Measurements from ENCODE around the gene PAN2. TPM values are rescaled to one million over a fixed set of nuclear protein-coding genes. Genes with fewer than 3 reads are reported as not detected.

PAN2 gene
- total and polyA plus RNA-seq, 10 of the 15 experiments (the other 5 are each of a cell fraction or from before 2014, with no cell fraction given) = 14.4 to 61.8 (median 34.9) TPM

DNA sequence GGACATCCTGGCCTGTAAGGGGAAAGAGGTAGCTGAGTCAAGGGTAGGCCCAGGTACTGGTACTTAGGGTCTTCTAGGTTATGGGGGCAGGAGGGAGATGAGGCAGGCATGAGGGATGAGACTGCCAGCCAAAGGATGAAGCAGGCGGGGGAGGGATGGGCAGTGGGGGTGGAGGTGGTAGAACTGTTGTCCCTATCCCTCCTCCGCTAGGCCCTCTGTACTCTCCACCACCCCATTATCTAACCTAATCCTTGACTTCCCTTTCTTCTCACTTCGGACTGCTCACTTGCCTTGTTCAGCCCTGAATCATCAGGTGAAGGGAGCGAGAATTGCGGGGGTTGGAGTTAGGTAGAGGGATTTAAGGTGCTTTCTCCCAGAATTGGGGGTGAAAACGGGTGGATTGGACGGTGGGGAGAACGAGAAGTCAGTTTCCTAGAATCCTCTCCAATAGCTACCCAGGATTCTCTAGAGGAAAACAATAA, 562 bp downstream of the PAN2 start (continued):
- TF ChIP-seq SP1 (IDR thresholded peaks at IDR 0.05; ENCODE audit: low read depth, low read length) = no peak
- TF ChIP-seq, protein P1, sequence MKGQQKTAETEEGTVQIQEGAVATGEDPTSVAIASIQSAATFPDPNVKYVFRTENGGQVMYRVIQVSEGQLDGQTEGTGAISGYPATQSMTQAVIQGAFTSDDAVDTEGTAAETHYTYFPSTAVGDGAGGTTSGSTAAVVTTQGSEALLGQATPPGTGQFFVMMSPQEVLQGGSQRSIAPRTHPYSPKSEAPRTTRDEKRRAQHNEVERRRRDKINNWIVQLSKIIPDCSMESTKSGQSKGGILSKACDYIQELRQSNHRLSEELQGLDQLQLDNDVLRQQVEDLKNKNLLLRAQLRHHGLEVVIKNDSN (IDR thresholded peaks at IDR 0.05; ENCODE audit: borderline replicate concordance, extremely low read length, insufficient read depth, low read depth, low read length) = no peak
- no peak for TF ChIP-seq BHLHE40 (IDR thresholded peaks at IDR 0.05; ENCODE audit: borderline replicate concordance in 1 of 2, low read depth in 2 of 2, low read length in 1 of 2)
- peak; percentile 40 for TF ChIP-seq BMI1 (IDR thresholded peaks at IDR 0.05; ENCODE audit: borderline replicate concordance)
- TF ChIP-seq HDGF (IDR thresholded peaks at IDR 0.05) = peak; percentile 47; the same call in 1 of the 2 replicates

DNA sequence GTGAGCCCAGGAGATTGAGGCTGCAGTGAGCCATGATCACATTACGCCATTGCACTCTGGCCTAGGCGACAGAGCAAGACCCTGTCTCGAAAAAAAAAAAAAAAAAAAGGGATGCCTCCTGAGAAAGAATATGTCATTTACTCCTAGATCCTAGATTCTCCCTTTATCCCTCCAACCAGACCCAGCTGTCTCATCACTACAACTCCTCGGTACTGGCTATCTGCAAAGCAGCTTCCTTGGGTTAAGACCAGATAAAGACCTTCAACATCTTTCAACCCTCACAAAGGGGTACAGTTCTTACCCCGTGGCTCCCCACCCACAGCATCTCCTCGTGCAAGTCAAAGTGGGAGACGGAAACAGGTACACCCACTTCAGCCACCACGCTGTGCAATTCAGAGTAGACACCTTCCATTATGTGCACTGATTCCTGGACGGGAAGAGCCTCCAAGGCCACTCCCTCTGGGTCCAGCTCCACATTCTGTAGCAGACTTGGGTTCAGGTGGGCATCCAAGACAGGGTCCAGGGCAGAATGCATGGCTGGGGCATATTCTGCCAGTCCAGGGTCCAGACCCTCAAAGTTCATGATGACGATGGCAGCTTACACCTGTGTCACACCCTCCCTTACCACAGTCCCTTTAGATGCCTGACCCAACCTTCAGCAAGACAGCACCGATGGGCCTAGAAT, 1.1 kb downstream of the PAN2 start:
- Histone ChIP-seq H3K27ac (ENCODE audit: control insufficient read depth, insufficient read depth) (peak overlapping the region; percentile 99), H3K4me3 (peak overlapping the region; percentile 95), H3K9me3 (replicated peaks; ENCODE audit: control insufficient read depth, insufficient read depth, low read length) (no peaks in the 10 kb centered on the region), H2AFZ (ENCODE audit: control insufficient read depth, low read depth, low read length) (no peak overlapping the region), H4K20me1 (ENCODE audit: control insufficient read depth, insufficient read depth) (no peaks in the 10 kb centered on the region), H3K27me3 (replicated peaks in 1 of 2; ENCODE audit: control insufficient read depth in 2 of 2, insufficient read depth in 2 of 2, low read length in 1 of 2) (no peaks in the 10 kb centered on the region), H3K4me2 (ENCODE audit: control insufficient read depth, insufficient read depth) (peak overlapping the region; percentile 94), H3K4me1 (ENCODE audit: control insufficient read depth, insufficient read depth, low read length) (peaks cover 16% of the 10 kb centered on the region), H3K36me3 (ENCODE audit: control insufficient read depth in 2 of 2, insufficient read depth in 2 of 2, low read length in 1 of 2) (no peaks in the 10 kb centered on the region), H3K79me2 (ENCODE audit: control insufficient read depth, insufficient read depth, low read length) (peaks cover 14% of the 10 kb centered on the region), H3K9ac (ENCODE audit: control insufficient read depth, insufficient read depth, low read length) (peak overlapping the region; percentile 99)
- CTCF ChIA-PET = interaction anchor here (0.5 to 1.8 kb wide), 9 partner anchors 17 to 1045 kb away, joined by 3 to 20 read pairs (median 3); partner anchors contain the start of genes CNPY2 and STAT2
- ATAC-seq (peak; percentile 1; the same call in 2 of the 3 replicates), FAIRE-seq (no peak), DNase-seq (ENCODE audit: low read depth, low spot score) (no peak)
- in situ Hi-C loops (cut with MboI) (no loop called here), intact Hi-C loops (cut with micrococcal nuclease; ENCODE audit: unreplicated experiment) (loop anchor here (1.0 to 5.0 kb wide), 2 partner anchors 28 to 130 kb away; partner anchors contain the start of gene STAT2)
- POLR2A ChIA-PET = interaction anchor here (0.5 to 11.4 kb wide), 16 partner anchors 9 to 130 kb away, joined by 3 to 140 read pairs (median 4); partner anchors contain the start of genes ANKRD52, APOF, CNPY2 and STAT2
- BruUV-seq (replicated peaks) = no TSS peak
- RAD21 ChIA-PET (ENCODE audit: unreplicated experiment) = interaction anchor here (0.5 to 2.2 kb wide), 8 partner anchors 17 to 131 kb away, joined by 3 to 18 read pairs (median 4); partner anchors contain the start of genes APOF, CNPY2, STAT2 and TIMELESS
- SMC1A ChIA-PET (ENCODE audit: uncharacterized antibody, unreplicated experiment) = interaction anchor here (0.6 to 1.9 kb wide), 12 partner anchors 8 to 1033 kb away, joined by 3 to 10 read pairs (median 3); partner anchors contain the start of gene STAT2
- WGBS (ENCODE audit: insufficient coverage, insufficient replicate concordance, low lambda C conversion rate, missing lambda C conversion rate) = 87% methylated on average over 10 of the region's 11 CpGs
- TF ChIP-seq FOS (IDR thresholded peaks at IDR 0.05; ENCODE audit: borderline replicate concordance, extremely low read depth, insufficient read length) (no peak), ETV6 (conservative IDR thresholded peaks at IDR 0.05 in 1 of 2, IDR thresholded peaks at IDR 0.05 in 1 of 2; ENCODE audit: borderline replicate concordance in 1 of 2, low read depth in 1 of 2) (no peak), IKZF2 (IDR thresholded peaks at IDR 0.05) (no peak), BACH1 (IDR thresholded peaks at IDR 0.05; ENCODE audit: borderline replicate concordance) (no peak), NR2C2 (IDR thresholded peaks at IDR 0.05; ENCODE audit: borderline replicate concordance, control insufficient read depth, insufficient read length, low read depth) (no peak), EED (IDR thresholded peaks at IDR 0.05; ENCODE audit: low read depth) (no peak), RBBP5 (conservative IDR thresholded peaks at IDR 0.05) (no peak), MEF2B (IDR thresholded peaks at IDR 0.05; ENCODE audit: partially characterized antibody, poor library complexity, severe bottlenecking) (no peak), BRCA1 (IDR thresholded peaks at IDR 0.05; ENCODE audit: low read depth, low read length) (no peak), SUZ12 (IDR thresholded peaks at IDR 0.05; ENCODE audit: unreplicated experiment) (no peak)
- TF ChIP-seq, protein P2, sequence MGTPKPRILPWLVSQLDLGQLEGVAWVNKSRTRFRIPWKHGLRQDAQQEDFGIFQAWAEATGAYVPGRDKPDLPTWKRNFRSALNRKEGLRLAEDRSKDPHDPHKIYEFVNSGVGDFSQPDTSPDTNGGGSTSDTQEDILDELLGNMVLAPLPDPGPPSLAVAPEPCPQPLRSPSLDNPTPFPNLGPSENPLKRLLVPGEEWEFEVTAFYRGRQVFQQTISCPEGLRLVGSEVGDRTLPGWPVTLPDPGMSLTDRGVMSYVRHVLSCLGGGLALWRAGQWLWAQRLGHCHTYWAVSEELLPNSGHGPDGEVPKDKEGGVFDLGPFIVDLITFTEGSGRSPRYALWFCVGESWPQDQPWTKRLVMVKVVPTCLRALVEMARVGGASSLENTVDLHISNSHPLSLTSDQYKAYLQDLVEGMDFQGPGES (IDR thresholded peaks at IDR 0.05) = no peak
